ENCODE measurements around the gene CDC42EP4. TPM values are rescaled to one million over a fixed set of nuclear protein-coding genes. Genes with fewer than 3 reads are reported as not detected.

The CDC42EP4 gene
- total and polyA plus RNA-seq, 10 of the 15 experiments (the other 5 are each of a cell fraction or from before 2014, with no cell fraction given): 0.05 to 7.1 (median 2.7) TPM

DNA sequence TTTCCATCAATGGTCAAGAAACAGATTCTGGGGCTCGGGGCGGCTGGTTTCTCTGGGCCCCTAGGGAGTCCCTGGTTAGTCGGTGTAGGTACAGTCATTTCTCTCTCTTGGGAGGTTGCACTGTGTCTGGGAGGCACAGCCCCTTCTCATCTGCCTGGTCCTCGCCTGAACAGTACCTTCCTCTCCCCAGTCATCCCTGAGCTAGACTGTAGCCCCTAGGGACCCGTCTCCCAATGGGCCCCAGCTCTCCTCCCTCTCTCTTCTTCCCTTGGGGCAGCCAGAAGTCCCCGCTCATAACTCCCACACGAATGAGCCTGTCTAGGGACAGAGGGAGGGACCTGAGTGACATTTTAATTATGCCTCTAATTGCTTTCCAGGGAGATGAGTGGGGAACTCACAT is 29.9 kb downstream of the CDC42EP4 start (continued):
- TF ChIP-seq, protein P1, sequence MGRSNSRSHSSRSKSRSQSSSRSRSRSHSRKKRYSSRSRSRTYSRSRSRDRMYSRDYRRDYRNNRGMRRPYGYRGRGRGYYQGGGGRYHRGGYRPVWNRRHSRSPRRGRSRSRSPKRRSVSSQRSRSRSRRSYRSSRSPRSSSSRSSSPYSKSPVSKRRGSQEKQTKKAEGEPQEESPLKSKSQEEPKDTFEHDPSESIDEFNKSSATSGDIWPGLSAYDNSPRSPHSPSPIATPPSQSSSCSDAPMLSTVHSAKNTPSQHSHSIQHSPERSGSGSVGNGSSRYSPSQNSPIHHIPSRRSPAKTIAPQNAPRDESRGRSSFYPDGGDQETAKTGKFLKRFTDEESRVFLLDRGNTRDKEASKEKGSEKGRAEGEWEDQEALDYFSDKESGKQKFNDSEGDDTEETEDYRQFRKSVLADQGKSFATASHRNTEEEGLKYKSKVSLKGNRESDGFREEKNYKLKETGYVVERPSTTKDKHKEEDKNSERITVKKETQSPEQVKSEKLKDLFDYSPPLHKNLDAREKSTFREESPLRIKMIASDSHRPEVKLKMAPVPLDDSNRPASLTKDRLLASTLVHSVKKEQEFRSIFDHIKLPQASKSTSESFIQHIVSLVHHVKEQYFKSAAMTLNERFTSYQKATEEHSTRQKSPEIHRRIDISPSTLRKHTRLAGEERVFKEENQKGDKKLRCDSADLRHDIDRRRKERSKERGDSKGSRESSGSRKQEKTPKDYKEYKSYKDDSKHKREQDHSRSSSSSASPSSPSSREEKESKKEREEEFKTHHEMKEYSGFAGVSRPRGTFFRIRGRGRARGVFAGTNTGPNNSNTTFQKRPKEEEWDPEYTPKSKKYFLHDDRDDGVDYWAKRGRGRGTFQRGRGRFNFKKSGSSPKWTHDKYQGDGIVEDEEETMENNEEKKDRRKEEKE (IDR thresholded peaks at IDR 0.05): no peak
- no peak for TF ChIP-seq RBBP5 (conservative IDR thresholded peaks at IDR 0.05)
- TF ChIP-seq, protein P2, sequence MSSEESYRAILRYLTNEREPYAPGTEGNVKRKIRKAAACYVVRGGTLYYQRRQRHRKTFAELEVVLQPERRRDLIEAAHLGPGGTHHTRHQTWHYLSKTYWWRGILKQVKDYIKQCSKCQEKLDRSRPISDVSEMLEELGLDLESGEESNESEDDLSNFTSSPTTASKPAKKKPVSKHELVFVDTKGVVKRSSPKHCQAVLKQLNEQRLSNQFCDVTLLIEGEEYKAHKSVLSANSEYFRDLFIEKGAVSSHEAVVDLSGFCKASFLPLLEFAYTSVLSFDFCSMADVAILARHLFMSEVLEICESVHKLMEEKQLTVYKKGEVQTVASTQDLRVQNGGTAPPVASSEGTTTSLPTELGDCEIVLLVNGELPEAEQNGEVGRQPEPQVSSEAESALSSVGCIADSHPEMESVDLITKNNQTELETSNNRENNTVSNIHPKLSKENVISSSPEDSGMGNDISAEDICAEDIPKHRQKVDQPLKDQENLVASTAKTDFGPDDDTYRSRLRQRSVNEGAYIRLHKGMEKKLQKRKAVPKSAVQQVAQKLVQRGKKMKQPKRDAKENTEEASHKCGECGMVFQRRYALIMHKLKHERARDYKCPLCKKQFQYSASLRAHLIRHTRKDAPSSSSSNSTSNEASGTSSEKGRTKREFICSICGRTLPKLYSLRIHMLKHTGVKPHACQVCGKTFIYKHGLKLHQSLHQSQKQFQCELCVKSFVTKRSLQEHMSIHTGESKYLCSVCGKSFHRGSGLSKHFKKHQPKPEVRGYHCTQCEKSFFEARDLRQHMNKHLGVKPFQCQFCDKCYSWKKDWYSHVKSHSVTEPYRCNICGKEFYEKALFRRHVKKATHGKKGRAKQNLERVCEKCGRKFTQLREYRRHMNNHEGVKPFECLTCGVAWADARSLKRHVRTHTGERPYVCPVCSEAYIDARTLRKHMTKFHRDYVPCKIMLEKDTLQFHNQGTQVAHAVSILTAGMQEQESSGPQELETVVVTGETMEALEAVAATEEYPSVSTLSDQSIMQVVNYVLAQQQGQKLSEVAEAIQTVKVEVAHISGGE (CRISPR knock-in tag; IDR thresholded peaks at IDR 0.05): no peak
- TF ChIP-seq ETV6 (conservative IDR thresholded peaks at IDR 0.05 in 1 of 2, IDR thresholded peaks at IDR 0.05 in 1 of 2; ENCODE audit: borderline replicate concordance in 1 of 2, low read depth in 1 of 2): no peak
- no peak for TF ChIP-seq ATF7 (IDR thresholded peaks at IDR 0.05; ENCODE audit: low read depth)
- TF ChIP-seq SIN3A (IDR thresholded peaks at IDR 0.05; ENCODE audit: low read depth, low read length): no peak
- no peak for TF ChIP-seq CTCF (IDR thresholded peaks at IDR 0.05 in 2 of 3, conservative IDR thresholded peaks at IDR 0.05 in 1 of 3; ENCODE audit: control insufficient read depth in 2 of 3, extremely low read depth in 1 of 3, insufficient read depth in 1 of 3, low read depth in 3 of 3, low read length in 3 of 3)
- TF ChIP-seq, protein P3, sequence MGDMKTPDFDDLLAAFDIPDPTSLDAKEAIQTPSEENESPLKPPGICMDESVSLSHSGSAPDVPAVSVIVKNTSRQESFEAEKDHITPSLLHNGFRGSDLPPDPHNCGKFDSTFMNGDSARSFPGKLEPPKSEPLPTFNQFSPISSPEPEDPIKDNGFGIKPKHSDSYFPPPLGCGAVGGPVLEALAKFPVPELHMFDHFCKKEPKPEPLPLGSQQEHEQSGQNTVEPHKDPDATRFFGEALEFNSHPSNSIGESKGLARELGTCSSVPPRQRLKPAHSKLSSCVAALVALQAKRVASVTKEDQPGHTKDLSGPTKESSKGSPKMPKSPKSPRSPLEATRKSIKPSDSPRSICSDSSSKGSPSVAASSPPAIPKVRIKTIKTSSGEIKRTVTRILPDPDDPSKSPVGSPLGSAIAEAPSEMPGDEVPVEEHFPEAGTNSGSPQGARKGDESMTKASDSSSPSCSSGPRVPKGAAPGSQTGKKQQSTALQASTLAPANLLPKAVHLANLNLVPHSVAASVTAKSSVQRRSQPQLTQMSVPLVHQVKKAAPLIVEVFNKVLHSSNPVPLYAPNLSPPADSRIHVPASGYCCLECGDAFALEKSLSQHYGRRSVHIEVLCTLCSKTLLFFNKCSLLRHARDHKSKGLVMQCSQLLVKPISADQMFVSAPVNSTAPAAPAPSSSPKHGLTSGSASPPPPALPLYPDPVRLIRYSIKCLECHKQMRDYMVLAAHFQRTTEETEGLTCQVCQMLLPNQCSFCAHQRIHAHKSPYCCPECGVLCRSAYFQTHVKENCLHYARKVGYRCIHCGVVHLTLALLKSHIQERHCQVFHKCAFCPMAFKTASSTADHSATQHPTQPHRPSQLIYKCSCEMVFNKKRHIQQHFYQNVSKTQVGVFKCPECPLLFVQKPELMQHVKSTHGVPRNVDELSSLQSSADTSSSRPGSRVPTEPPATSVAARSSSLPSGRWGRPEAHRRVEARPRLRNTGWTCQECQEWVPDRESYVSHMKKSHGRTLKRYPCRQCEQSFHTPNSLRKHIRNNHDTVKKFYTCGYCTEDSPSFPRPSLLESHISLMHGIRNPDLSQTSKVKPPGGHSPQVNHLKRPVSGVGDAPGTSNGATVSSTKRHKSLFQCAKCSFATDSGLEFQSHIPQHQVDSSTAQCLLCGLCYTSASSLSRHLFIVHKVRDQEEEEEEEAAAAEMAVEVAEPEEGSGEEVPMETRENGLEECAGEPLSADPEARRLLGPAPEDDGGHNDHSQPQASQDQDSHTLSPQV (IDR thresholded peaks at IDR 0.05): no peak
- TF ChIP-seq, protein P4, sequence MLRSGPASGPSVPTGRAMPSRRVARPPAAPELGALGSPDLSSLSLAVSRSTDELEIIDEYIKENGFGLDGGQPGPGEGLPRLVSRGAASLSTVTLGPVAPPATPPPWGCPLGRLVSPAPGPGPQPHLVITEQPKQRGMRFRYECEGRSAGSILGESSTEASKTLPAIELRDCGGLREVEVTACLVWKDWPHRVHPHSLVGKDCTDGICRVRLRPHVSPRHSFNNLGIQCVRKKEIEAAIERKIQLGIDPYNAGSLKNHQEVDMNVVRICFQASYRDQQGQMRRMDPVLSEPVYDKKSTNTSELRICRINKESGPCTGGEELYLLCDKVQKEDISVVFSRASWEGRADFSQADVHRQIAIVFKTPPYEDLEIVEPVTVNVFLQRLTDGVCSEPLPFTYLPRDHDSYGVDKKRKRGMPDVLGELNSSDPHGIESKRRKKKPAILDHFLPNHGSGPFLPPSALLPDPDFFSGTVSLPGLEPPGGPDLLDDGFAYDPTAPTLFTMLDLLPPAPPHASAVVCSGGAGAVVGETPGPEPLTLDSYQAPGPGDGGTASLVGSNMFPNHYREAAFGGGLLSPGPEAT (IDR thresholded peaks at IDR 0.05; ENCODE audit: low read depth): peak; percentile 89
- TF ChIP-seq HSF1 (IDR thresholded peaks at IDR 0.05; ENCODE audit: low read depth, low read length): no peak
- TF ChIP-seq SP1 (IDR thresholded peaks at IDR 0.05; ENCODE audit: low read depth, low read length): no peak
- no peak for TF ChIP-seq FOXM1 (IDR thresholded peaks at IDR 0.05; ENCODE audit: low read depth, low read length)
- peak; percentile 97 for TF ChIP-seq RB1 (IDR thresholded peaks at IDR 0.05; ENCODE audit: borderline replicate concordance)
- TF ChIP-seq NR2C1 (IDR thresholded peaks at IDR 0.05): no peak

Measured in GM12878 (cell line).